CD4-positive, alpha-beta memory T cell (primary cell): ENCODE measurements around the gene FXYD3. TPM values are rescaled to one million over a fixed set of nuclear protein-coding genes. Genes with fewer than 3 reads are reported as not detected.
A peak's percentile ranks its signal among the peaks of the same experiment; 100 is the strongest.

Experiments
- CTCF ChIA-PET: fragments of 350-600 bp; sonication (Branson Sonifier 250); formaldehyde crosslinking; loops from one replicate; lab custom pipeline; 2021; ENCODE audit warnings: inconsistent platforms; ENCODE audit not compliant: partially characterized antibody; lab: Charles Lee
- POLR2A ChIA-PET: fragments of 350-600 bp; sonication (Branson Sonifier 250); formaldehyde crosslinking; loops from one replicate; lab custom pipeline; 2021; ENCODE audit not compliant: partially characterized antibody; lab: Charles Lee
- DNase-seq, 5 donors: peaks; one replicate each; pipeline versions ENCODE4 v3.0.0 to v3.0.0-alpha.2; 2020 to 2022; ENCODE audit warnings: mixed read lengths in 1 of 5
- H3K27ac ChIP-seq: one replicate; pipeline ENCODE4 v1.7.0; 2013; ENCODE audit warnings: low read depth, low read length
- H3K27me3 ChIP-seq: 2 replicates; pipeline ENCODE4 v1.7.0; 2013; ENCODE audit warnings: mild to moderate bottlenecking, low read length, moderate library complexity; ENCODE audit not compliant: insufficient read depth
- H3K36me3 ChIP-seq: 2 replicates; pipeline ENCODE4 v1.7.0; 2013; ENCODE audit warnings: mild to moderate bottlenecking, low read length, moderate library complexity; ENCODE audit not compliant: insufficient read depth
- H3K4me1 ChIP-seq: 2 replicates; pipeline ENCODE4 v1.7.0; 2013; ENCODE audit warnings: mild to moderate bottlenecking, low read length, moderate library complexity; ENCODE audit not compliant: insufficient read depth
- H3K4me3 ChIP-seq, 2 donors: one replicate each; pipeline ENCODE4 v1.7.0; 2013; ENCODE audit warnings: low read length in 2 of 2, mild to moderate bottlenecking in 1 of 2
- H3K9me3 ChIP-seq, 2 donors: one replicate each; pipeline ENCODE4 v1.7.0; 2013; ENCODE audit warnings: low read length in 2 of 2, control low read depth in 1 of 2; ENCODE audit not compliant: control insufficient read depth in 1 of 2
- H3K27ac Mint-ChIP-seq, 7 donors: one replicate each; pipeline ENCODE4 v1.8.0; 2020 to 2021; ENCODE audit warnings: mixed read lengths in 7 of 7, mild to moderate bottlenecking in 6 of 7, inconsistent platforms in 3 of 7, moderate library complexity in 3 of 7
- H3K27me3 Mint-ChIP-seq, 2 donors: one replicate each; pipeline ENCODE4 v1.8.0; 2020 to 2021; ENCODE audit warnings: mixed read lengths in 2 of 2
- H3K36me3 Mint-ChIP-seq, 2 donors: one replicate each; pipeline ENCODE4 v1.8.0; 2020 to 2021; ENCODE audit warnings: mixed read lengths in 2 of 2, inconsistent platforms in 1 of 2, mild to moderate bottlenecking in 1 of 2
- H3K4me1 Mint-ChIP-seq, 4 donors: one replicate each; pipeline ENCODE4 v1.8.0; 2020 to 2021; ENCODE audit warnings: mixed read lengths in 4 of 4, mild to moderate bottlenecking in 1 of 4
- H3K4me3 Mint-ChIP-seq, 8 donors: one replicate each; pipeline ENCODE4 v1.8.0; 2020 to 2021; ENCODE audit warnings: mixed read lengths in 8 of 8, mild to moderate bottlenecking in 7 of 8, moderate library complexity in 6 of 8, inconsistent platforms in 3 of 8
- H3K9me3 Mint-ChIP-seq, 8 donors: one replicate each; pipeline ENCODE4 v1.8.0; 2020 to 2021; ENCODE audit warnings: mixed read lengths in 8 of 8, mild to moderate bottlenecking in 5 of 8, inconsistent platforms in 3 of 8, moderate library complexity in 1 of 8
- intact Hi-C: fragments of 100-400 bp; cut with micrococcal nuclease; formaldehyde crosslinking; loops from one replicate; pipeline ENCODE4 v1.15.1; 2023
- polyA plus RNA-seq, 2 donors: library from polyadenylated mRNA; unstranded; fragments of 300-500 nt; fragmentation: Illumina TruSeq; gene quantifications; one replicate each; pipeline ENCODE4 v1.2.3, GENCODE V29; 2021
- total RNA-seq, 2 experiments: library from RNA; stranded (reverse); gene quantifications; one replicate each; pipeline ENCODE4 v1.2.3, GENCODE V29; 2021

The FXYD3 gene
- total and polyA plus RNA-seq, 4 experiments from 2014 or later, result not detected

- peaks cover 0 to 8% (median 0%) of the 10 kb centered on the region in 8 donors for H3K9me3 Mint-ChIP-seq
- H3K36me3 Mint-ChIP-seq, result peaks cover 0 to 4% of the 10 kb centered on the region in 2 donors
- no peaks in the 10 kb centered on the region for H3K4me1 ChIP-seq
- H3K4me3 Mint-ChIP-seq, result no peak overlapping the region
- H3K27me3 ChIP-seq, result no peaks in the 10 kb centered on the region
- no peaks in the 10 kb centered on the region for H3K27me3 Mint-ChIP-seq
- peaks cover 2 to 10% (median 7%) of the 10 kb centered on the region in 4 donors for H3K4me1 Mint-ChIP-seq
- no peak overlapping the region for H3K27ac Mint-ChIP-seq
- DNase-seq, result peak in 1 of 5 donors; percentile 30
- no peaks in the 10 kb centered on the region for H3K36me3 ChIP-seq
- CTCF ChIA-PET, result no interaction called here
- H3K27ac ChIP-seq, result no peak overlapping the region
- no peak overlapping the region for H3K4me3 ChIP-seq
- intact Hi-C loops, result no loop called here
- POLR2A ChIA-PET, result no interaction called here
- H3K9me3 ChIP-seq, result no peaks in the 10 kb centered on the region
These were observed 15.4 kb downstream of the FXYD3 start for GRCh38 chr19:35130761-35131720.

DNA sequence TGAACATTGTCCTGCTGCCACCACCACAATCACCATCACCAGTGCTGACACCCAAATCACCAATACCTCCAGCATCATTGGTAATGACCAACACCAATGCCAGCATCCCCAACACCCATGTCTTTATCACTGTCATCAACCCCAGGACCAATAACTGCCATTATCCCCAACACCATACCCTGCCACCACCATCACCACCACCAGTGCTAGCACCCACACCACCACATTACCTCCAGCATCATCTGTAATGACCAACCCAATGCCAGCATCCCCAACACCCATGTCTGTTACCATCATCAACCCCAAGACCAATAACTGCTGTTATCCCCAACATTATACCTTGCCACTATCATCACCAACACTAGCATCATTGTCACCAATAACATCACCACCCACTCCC, 16.6 kb downstream of the FXYD3 start:
- CTCF ChIA-PET, result no interaction called here
- H3K27ac Mint-ChIP-seq, result peak overlapping the region in 1 of 7 donors; percentile 1
- no peaks in the 10 kb centered on the region for H3K36me3 ChIP-seq
- DNase-seq, result no peak
- H3K4me1 ChIP-seq, result no peaks in the 10 kb centered on the region
- peaks cover 2 to 14% (median 7%) of the 10 kb centered on the region in 4 donors for H3K4me1 Mint-ChIP-seq
- H3K36me3 Mint-ChIP-seq, result peaks cover 0 to 4% of the 10 kb centered on the region in 2 donors
- H3K4me3 Mint-ChIP-seq, result no peak overlapping the region
- intact Hi-C loops, result no loop called here
- H3K9me3 ChIP-seq, result no peaks in the 10 kb centered on the region
- no peak overlapping the region for H3K27ac ChIP-seq
- no peaks in the 10 kb centered on the region for H3K27me3 Mint-ChIP-seq
- H3K4me3 ChIP-seq, result no peak overlapping the region
- POLR2A ChIA-PET, result no interaction called here
- H3K9me3 Mint-ChIP-seq, result peaks cover 0 to 8% (median 0%) of the 10 kb centered on the region in 8 donors
- H3K27me3 ChIP-seq, result no peaks in the 10 kb centered on the region

- no peak overlapping the region for H3K27ac ChIP-seq
- no peaks in the 10 kb centered on the region for H3K4me1 ChIP-seq
- H3K27ac Mint-ChIP-seq, result no peak overlapping the region
- H3K4me3 ChIP-seq, result no peak overlapping the region
- peaks cover 2 to 16% (median 7%) of the 10 kb centered on the region in 4 donors for H3K4me1 Mint-ChIP-seq
- no peaks in the 10 kb centered on the region for H3K27me3 Mint-ChIP-seq
- H3K4me3 Mint-ChIP-seq, result no peak overlapping the region
- no peak for DNase-seq
- H3K9me3 Mint-ChIP-seq, result peaks cover 0 to 8% (median 0%) of the 10 kb centered on the region in 8 donors
- H3K36me3 Mint-ChIP-seq, result peaks cover 0 to 4% of the 10 kb centered on the region in 2 donors
- no peaks in the 10 kb centered on the region for H3K9me3 ChIP-seq
- H3K36me3 ChIP-seq, result no peaks in the 10 kb centered on the region
- intact Hi-C loops, result no loop called here
- H3K27me3 ChIP-seq, result no peaks in the 10 kb centered on the region
- CTCF ChIA-PET, result interaction anchor here (1.0 to 1.2 kb wide), 2 partner anchors 19 to 20 kb away, joined by 3 to 5 read pairs; partner anchors contain the start of gene FXYD5
- POLR2A ChIA-PET, result interaction anchor here (1.0 kb wide), 1 partner anchor 9 kb away, joined by 3 read pairs; no protein-coding TSS in a partner anchor
These were observed 18.2 kb downstream of the FXYD3 start for GRCh38 chr19:35133826-35134225.

DNA sequence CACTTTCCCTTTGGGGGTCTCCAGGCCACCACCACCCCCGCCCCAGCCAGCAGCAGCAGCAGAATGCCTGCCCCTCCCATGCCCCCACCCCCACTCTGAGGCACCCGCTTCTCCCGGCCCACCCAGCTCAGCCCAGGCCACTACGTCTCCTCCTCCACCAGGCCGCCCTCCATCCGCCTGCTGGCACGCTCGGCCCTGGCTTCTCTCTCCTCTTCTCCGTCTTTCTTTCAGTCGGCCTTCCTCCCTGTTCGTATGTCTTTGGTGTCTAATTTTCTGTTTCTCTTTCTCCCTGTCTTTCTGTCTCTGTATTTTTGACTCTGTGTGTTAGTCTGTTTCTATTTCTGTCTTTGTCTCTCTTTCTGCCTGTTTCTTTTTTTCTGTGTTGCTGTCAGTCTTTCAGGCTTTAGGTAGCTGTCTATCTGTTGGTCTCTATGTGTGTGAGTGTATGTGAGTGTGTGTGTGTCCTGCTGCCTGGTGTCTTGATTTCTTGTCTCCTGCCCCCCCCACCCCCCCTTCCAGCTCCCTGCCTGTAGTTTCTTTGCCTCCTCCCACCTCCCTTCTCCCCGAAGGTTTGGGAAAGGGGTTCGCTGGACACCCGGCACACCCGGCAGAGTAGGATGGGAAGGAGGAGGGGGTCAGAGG, 19.1 kb downstream of the FXYD3 start, which contains the start of gene LGI4:
Gene LGI4 (minus strand): TSS at position 459 of the 642 bp plus-strand sequence. CDS start 379 bp downstream, at position 80.
- no peak within 1 kb of the TSS for H3K4me3 Mint-ChIP-seq
- POLR2A ChIA-PET, result no interaction called here

GRCh38 chr19:35135389-35135909, 19.8 kb downstream of the FXYD3 start:
- DNase-seq, result peak; percentile 48 to 66 (median 52)
- Mint-ChIP-seq H3K36me3 (peaks cover 0 to 4% of the 10 kb centered on the region in 2 donors), H3K27me3 (no peaks in the 10 kb centered on the region), H3K27ac (peak overlapping the region in 2 of 7 donors; percentile 6 to 71), H3K9me3 (peaks cover 0 to 8% (median 0%) of the 10 kb centered on the region in 8 donors), H3K4me1 (peaks cover 2 to 21% (median 8%) of the 10 kb centered on the region in 4 donors), H3K4me3 (no peak overlapping the region)
- Histone ChIP-seq H3K4me1 (peaks cover 1% of the 10 kb centered on the region), H3K27ac (no peak overlapping the region), H3K27me3 (no peaks in the 10 kb centered on the region), H3K4me3 (no peak overlapping the region), H3K9me3 (no peaks in the 10 kb centered on the region), H3K36me3 (no peaks in the 10 kb centered on the region)
- CTCF ChIA-PET, result interaction anchor here (1.0 to 3.6 kb wide), 8 partner anchors 7 to 328 kb away, joined by 3 to 20 read pairs (median 5); partner anchors contain the start of genes FXYD3 and FXYD5
- intact Hi-C loops, result loop anchor here (1.0 kb wide), 1 partner anchor 21 kb away; no protein-coding TSS in a partner anchor
- POLR2A ChIA-PET, result interaction anchor here (0.8 kb wide), 1 partner anchor 121 kb away, joined by 3 read pairs; no protein-coding TSS in a partner anchor

More for the DNA sequence above, 19.1 kb downstream of the FXYD3 start, which contains the start of gene LGI4:
- CTCF ChIA-PET, result interaction anchor here (0.7 to 3.6 kb wide), 4 partner anchors 10 to 67 kb away, joined by 3 to 20 read pairs (median 10); partner anchors contain the start of genes FXYD3 and FXYD5
- Mint-ChIP-seq H3K27ac (peak within 1 kb of the TSS in 4 of 7 donors; percentile 6 to 71 (median 36)), H3K4me1 (peaks cover 2 to 21% (median 7%) of the 10 kb centered on the region in 4 donors), H3K36me3 (peaks cover 0 to 4% of the 10 kb centered on the region in 2 donors), H3K27me3 (no peaks in the 10 kb centered on the region), H3K9me3 (peaks cover 0 to 8% (median 0%) of the 10 kb centered on the region in 8 donors)
- Histone ChIP-seq H3K27me3 (no peaks in the 10 kb centered on the region), H3K9me3 (no peaks in the 10 kb centered on the region), H3K4me3 (no peak within 1 kb of the TSS), H3K4me1 (no peaks in the 10 kb centered on the region), H3K36me3 (no peaks in the 10 kb centered on the region), H3K27ac (no peak within 1 kb of the TSS)
- intact Hi-C loops, result loop anchor here (1.0 kb wide), 1 partner anchor 20 kb away; no protein-coding TSS in a partner anchor
- DNase-seq, result no peak

- Histone ChIP-seq H3K4me3 (no peak overlapping the region), H3K36me3 (no peaks in the 10 kb centered on the region), H3K9me3 (no peaks in the 10 kb centered on the region), H3K4me1 (peaks cover 7% of the 10 kb centered on the region), H3K27me3 (no peaks in the 10 kb centered on the region), H3K27ac (no peak overlapping the region)
- ChIA-PET POLR2A (no interaction called here), CTCF (interaction anchor here (0.7 to 3.6 kb wide), 10 partner anchors 8 to 328 kb away, joined by 3 to 20 read pairs (median 4); partner anchors contain the start of genes FXYD3 and FXYD5)
- intact Hi-C loops, result no loop called here
- no peak overlapping the region for H3K27ac Mint-ChIP-seq
- no peak for DNase-seq
- no peak overlapping the region for H3K4me3 Mint-ChIP-seq
- no peaks in the 10 kb centered on the region for H3K27me3 Mint-ChIP-seq
- peaks cover 0 to 8% (median 0%) of the 10 kb centered on the region in 8 donors for H3K9me3 Mint-ChIP-seq
- H3K4me1 Mint-ChIP-seq, result peaks cover 6 to 29% (median 14%) of the 10 kb centered on the region in 4 donors
- H3K36me3 Mint-ChIP-seq, result peaks cover 0 to 4% of the 10 kb centered on the region in 2 donors
These were observed 20.6 kb downstream of the FXYD3 start for GRCh38 chr19:35136231-35136630.
